Cardiac fibroblast (primary cell): ENCODE results near the gene LCN2.

ENCODE experiments used
- DNase-seq, 2 donors: peaks; one replicate each; pipeline versions ENCODE4 v3.0.0 to v3.0.0-alpha.2; 2010; ENCODE audit warnings: low read depth in 2 of 2
- H3K4me3 ChIP-seq, 2 donors: replicated peaks in 1 of 2; 1 replicate in 1 of 2; 2 replicates in 1 of 2; pipeline ENCODE4 v1.5.1; 2011; ENCODE audit warnings: low read depth in 2 of 2, low read length in 2 of 2, mild to moderate bottlenecking in 2 of 2, moderate library complexity in 1 of 2
- TF ChIP-seq, protein P1 (sequence below): IDR thresholded peaks from one replicate; pipeline ENCODE4 v1.5.1; 2011; ENCODE audit warnings: low read depth, mild to moderate bottlenecking, low read length, inconsistent platforms

The LCN2 gene

DNA sequence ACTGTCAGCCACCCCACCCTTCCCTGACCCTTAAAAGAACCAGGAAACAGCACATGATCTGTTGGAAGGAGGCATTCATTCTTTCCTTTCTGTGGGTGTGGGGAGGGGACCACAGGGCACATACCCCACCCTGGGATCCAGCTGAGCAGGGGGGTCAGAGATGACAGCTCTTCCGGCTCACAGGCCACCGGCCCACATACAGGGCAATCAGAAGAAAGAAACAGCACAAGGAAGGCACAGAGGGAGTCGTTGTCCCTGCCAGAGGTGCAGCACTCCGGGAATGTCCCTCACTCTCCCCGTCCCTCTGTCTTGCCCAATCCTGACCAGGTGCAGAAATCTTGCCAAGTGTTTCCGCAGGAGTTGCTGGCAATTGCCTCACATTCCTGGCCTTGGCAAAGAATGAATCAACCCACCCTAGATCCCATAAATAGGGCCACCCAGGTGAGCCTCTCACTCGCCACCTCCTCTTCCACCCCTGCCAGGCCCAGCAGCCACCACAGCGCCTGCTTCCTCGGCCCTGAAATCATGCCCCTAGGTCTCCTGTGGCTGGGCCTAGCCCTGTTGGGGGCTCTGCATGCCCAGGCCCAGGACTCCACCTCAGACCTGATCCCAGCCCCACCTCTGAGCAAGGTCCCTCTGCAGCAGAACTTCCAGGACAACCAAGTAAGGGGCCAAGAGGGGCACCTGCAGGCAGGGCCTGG is at the start of gene LCN2:
TSS of gene LCN2 (plus strand) at position 453 of the 701 bp plus-strand sequence. CDS start at position 526, 73 bp downstream.
- TF ChIP-seq, protein P1, sequence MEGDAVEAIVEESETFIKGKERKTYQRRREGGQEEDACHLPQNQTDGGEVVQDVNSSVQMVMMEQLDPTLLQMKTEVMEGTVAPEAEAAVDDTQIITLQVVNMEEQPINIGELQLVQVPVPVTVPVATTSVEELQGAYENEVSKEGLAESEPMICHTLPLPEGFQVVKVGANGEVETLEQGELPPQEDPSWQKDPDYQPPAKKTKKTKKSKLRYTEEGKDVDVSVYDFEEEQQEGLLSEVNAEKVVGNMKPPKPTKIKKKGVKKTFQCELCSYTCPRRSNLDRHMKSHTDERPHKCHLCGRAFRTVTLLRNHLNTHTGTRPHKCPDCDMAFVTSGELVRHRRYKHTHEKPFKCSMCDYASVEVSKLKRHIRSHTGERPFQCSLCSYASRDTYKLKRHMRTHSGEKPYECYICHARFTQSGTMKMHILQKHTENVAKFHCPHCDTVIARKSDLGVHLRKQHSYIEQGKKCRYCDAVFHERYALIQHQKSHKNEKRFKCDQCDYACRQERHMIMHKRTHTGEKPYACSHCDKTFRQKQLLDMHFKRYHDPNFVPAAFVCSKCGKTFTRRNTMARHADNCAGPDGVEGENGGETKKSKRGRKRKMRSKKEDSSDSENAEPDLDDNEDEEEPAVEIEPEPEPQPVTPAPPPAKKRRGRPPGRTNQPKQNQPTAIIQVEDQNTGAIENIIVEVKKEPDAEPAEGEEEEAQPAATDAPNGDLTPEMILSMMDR: no peak
- H3K4me3 ChIP-seq: no peak within 1 kb of the TSS
- peak in 1 of 2 donors; percentile 15 for DNase-seq

DNA sequence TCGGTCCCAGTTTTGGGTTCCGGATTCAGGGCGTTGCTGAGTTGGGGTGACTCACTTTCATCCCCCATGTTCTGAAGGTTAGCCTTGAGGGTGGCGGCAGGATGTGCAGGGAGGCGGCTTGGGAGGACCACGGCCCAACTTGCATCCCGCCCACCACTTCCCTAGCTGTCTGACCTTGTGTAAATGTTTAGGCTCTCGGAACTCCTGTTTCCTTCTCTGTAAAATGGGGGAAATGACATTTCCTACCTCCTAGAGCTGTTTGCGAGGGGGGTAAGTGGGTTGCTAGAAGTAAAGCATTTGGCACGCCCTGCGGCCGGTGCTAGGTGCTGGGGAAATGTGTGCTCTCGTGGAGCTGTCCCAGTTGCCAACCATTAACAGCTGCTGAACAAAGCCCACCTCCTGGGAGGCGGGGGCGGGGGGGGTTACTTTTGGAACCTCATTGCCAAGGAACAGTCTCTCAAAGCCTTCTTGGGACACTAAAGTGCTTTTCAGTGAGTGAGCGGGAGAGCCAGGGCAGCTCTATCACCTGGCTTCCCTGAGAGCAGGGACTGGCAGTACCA is 49.2 kb upstream of the LCN2 start:
- peak; percentile 37 to 41 for DNase-seq
- H3K4me3 ChIP-seq: peak overlapping the region; percentile 60 to 62
- TF ChIP-seq, protein P1: no peak

DNA sequence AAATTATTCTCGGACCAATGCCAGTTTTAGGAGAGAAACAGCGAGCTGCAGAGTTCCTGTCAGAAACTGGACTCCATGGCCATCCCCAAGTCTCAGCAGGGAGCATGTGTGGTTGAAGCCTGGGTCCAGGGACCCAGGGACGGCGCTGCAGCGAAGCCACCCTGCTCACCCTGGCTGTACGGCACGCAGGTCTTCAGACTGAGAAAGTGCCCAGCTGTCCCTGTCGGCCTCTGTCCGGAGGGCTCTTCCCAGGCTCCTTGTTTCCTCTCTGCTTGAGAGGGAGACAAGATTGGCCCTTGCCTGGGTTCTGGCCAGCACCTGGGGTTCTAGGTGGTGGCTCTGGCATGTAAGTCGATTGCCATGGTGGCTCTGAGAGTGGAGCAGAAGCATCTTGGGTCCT is 48.7 kb upstream of the LCN2 start:
- DNase-seq: no peak
- TF ChIP-seq, protein P1: no peak
- no peak overlapping the region for H3K4me3 ChIP-seq

DNA sequence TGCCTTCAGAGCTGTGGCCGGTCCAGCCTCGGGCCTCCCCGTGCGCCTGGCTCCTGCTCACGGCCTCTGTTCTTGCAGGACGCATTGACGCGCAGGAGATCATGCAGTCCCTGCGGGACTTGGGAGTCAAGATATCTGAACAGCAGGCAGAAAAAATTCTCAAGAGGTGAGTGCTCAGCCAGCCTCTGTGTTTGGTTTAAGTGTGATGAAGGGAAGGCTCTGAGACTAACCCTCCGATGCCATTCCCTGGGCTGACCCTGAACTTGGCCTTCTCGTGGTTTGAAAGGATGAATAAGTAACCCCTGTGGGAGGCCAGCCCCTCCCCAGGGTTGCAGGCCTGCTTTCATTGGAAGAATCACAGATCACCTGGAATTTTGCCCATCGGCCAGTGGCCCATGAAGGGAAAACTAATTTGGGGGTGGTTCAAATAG is 48.0 kb upstream of the LCN2 start:
- TF ChIP-seq, protein P1: no peak
- no peak for DNase-seq
- no peak overlapping the region for H3K4me3 ChIP-seq

DNA sequence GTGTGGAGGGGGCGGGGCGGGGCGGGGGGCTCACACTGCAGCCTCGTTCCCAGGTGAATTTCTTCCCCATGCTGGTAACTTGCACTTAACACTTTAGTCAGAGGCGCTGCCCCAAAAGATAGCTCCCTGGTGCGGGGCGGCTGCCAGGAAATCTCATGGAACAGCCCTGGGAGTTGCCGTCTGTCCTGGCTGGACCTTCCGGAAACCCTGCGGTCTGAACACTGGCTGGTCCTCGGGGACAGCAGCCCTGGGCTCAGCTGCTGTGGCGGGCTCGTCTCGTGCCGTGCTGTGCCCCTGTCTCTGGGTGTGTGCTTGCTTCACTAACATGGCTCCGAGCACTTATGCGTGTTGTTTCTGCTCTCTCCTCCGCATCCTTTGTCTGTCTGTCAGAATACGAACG is 47.6 kb upstream of the LCN2 start:
- DNase-seq: no peak
- TF ChIP-seq, protein P1: no peak
- no peak overlapping the region for H3K4me3 ChIP-seq

DNA sequence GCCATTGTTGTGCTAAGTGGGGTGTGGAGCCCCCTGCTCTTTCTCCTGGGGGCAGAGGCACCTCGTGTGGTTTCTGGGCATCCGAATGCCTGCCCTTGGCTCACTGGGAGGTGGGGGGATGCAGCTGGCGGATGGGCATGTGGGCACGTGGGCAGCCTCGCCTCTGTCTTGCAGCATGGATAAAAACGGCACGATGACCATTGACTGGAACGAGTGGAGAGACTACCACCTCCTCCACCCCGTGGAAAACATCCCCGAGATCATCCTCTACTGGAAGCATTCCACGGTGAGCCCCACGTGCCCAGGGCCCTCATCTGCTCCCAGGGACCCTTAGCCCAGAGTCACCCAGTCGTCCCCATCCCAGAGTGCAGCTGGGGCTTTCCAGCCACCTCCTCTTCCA is 47.1 kb upstream of the LCN2 start:
- TF ChIP-seq, protein P1: no peak
- no peak for DNase-seq
- H3K4me3 ChIP-seq: no peak overlapping the region
